Measurements from ENCODE around the gene SFTPA2. TPM values are rescaled to one million over a fixed set of nuclear protein-coding genes. Genes with fewer than 3 reads are reported as not detected.
"Not testable (repeated sequence)": the region's sequence is repeated elsewhere in the genome, so short reads cannot be mapped to it uniquely, and the experiment has no call there.

The SFTPA2 gene
- polyA plus RNA-seq, 3 donors, result not detected

DNA sequence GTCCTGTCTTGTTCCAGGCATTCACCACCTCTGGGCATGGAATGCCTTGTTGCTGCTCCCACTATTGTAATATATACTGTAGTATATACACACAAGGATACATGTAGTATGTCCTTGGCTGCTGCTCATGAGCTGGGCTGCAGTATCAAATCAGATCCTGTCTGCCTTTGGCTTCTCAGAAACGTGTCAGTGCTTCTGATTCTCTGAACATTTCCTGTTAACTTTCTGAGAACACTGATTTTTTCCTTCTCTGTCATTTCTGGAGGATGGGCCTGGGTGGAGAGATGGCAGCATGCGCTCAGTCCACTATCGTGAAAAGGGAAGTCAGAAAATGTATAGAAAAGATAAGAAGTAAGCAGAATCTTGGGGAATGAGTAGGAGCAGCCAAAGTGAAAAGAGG, 12.2 kb downstream of the SFTPA2 start:
- Histone ChIP-seq H4K20me1 (ENCODE audit: insufficient read depth, low read length) (no peaks in the 10 kb centered on the region), H3K9me3 (replicated peaks in 1 of 2; ENCODE audit: control insufficient read depth in 1 of 2, insufficient read depth in 1 of 2, low read length in 2 of 2) (no peaks in the 10 kb centered on the region), H3K36me3 (replicated peaks in 1 of 2; ENCODE audit: control insufficient read depth in 1 of 2, insufficient read depth in 2 of 2, low read length in 2 of 2) (no peaks in the 10 kb centered on the region), H3K4me3 (replicated peaks in 1 of 3; ENCODE audit: low read depth in 2 of 3, low read length in 3 of 3) (no peak overlapping the region), H3K4me1 (ENCODE audit: control insufficient read depth in 1 of 2, insufficient read depth in 2 of 2, low read length in 2 of 2) (peaks cover 2 to 3% of the 10 kb centered on the region in 2 donors), H3K9ac (ENCODE audit: insufficient read depth, low read length, poor library complexity, severe bottlenecking) (no peak overlapping the region), H3K79me2 (ENCODE audit: insufficient read depth, low read length) (no peaks in the 10 kb centered on the region), H2AFZ (ENCODE audit: insufficient read depth, low read depth, low read length, poor library complexity, severe bottlenecking) (no peak overlapping the region), H3K4me2 (replicated peaks; ENCODE audit: extremely low read depth, low read length, poor library complexity, severe bottlenecking) (no peak overlapping the region), H3K27me3 (ENCODE audit: control insufficient read depth in 2 of 2, insufficient read depth in 2 of 2, low read length in 2 of 2) (no peaks in the 10 kb centered on the region), H3K27ac (ENCODE audit: low read depth in 1 of 2, low read length in 2 of 2) (no peak overlapping the region)
- H3K27ac Mint-ChIP-seq, result no peak overlapping the region
- no peaks in the 10 kb centered on the region for H3K36me3 Mint-ChIP-seq
- TF ChIP-seq, protein P1, sequence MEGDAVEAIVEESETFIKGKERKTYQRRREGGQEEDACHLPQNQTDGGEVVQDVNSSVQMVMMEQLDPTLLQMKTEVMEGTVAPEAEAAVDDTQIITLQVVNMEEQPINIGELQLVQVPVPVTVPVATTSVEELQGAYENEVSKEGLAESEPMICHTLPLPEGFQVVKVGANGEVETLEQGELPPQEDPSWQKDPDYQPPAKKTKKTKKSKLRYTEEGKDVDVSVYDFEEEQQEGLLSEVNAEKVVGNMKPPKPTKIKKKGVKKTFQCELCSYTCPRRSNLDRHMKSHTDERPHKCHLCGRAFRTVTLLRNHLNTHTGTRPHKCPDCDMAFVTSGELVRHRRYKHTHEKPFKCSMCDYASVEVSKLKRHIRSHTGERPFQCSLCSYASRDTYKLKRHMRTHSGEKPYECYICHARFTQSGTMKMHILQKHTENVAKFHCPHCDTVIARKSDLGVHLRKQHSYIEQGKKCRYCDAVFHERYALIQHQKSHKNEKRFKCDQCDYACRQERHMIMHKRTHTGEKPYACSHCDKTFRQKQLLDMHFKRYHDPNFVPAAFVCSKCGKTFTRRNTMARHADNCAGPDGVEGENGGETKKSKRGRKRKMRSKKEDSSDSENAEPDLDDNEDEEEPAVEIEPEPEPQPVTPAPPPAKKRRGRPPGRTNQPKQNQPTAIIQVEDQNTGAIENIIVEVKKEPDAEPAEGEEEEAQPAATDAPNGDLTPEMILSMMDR (IDR thresholded peaks at IDR 0.05), result no peak
- peaks cover 4% of the 10 kb centered on the region for H3K4me1 Mint-ChIP-seq
- no peak for DNase-seq
- WGBS (ENCODE audit: insufficient coverage), result 0% methylated on average over 2 of the region's 3 CpGs
- no peak overlapping the region for H3K4me3 Mint-ChIP-seq
- peaks cover 0 to 6% (median 2%) of the 10 kb centered on the region in 3 donors for H3K27me3 Mint-ChIP-seq (ENCODE audit: low read depth in 3 of 3)
- peaks cover 0 to 2% (median 0%) of the 10 kb centered on the region in 7 donors for H3K9me3 Mint-ChIP-seq
- intact Hi-C loops (cut with micrococcal nuclease), result no loop called here

DNA sequence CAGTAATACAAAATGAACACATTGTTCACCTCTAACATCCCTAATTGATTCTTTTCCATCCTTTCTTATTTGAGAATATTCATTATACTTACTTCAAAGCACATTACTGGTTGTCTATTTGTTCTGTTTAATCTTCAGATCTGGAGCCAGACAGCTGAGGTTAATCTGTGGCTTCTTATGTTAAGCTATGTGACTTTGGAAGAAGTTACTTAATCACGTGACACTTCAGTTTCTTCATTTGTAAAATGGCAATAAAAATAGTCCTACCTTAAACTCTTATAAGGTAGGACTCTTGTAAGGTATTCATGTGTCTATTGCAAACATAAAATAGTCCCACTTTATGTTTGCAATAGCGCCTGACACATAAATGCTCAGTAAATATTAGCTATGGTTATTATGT, 13.1 kb downstream of the SFTPA2 start:
- H3K4me1 Mint-ChIP-seq, result peaks cover 13% of the 10 kb centered on the region
- H4K20me1 ChIP-seq (ENCODE audit: insufficient read depth, low read length); intact Hi-C loops (cut with micrococcal nuclease); H3K4me3 Mint-ChIP-seq; H3K27ac ChIP-seq (ENCODE audit: low read depth in 1 of 2, low read length in 2 of 2); H3K27me3 Mint-ChIP-seq (ENCODE audit: low read depth in 3 of 3); H3K79me2 ChIP-seq (ENCODE audit: insufficient read depth, low read length); H2AFZ ChIP-seq (ENCODE audit: insufficient read depth, low read depth, low read length, poor library complexity, severe bottlenecking); H3K9ac ChIP-seq (ENCODE audit: insufficient read depth, low read length, poor library complexity, severe bottlenecking); H3K27ac Mint-ChIP-seq; H3K9me3 Mint-ChIP-seq; DNase-seq; H3K36me3 ChIP-seq (replicated peaks in 1 of 2; ENCODE audit: control insufficient read depth in 1 of 2, insufficient read depth in 2 of 2, low read length in 2 of 2); H3K9me3 ChIP-seq (replicated peaks in 1 of 2; ENCODE audit: control insufficient read depth in 1 of 2, insufficient read depth in 1 of 2, low read length in 2 of 2); H3K4me2 ChIP-seq (replicated peaks; ENCODE audit: extremely low read depth, low read length, poor library complexity, severe bottlenecking); H3K27me3 ChIP-seq (ENCODE audit: control insufficient read depth in 2 of 2, insufficient read depth in 2 of 2, low read length in 2 of 2); H3K4me3 ChIP-seq (replicated peaks in 1 of 3; ENCODE audit: low read depth in 2 of 3, low read length in 3 of 3); H3K36me3 Mint-ChIP-seq: not testable (repeated sequence)
- WGBS (ENCODE audit: insufficient coverage), result no CpG with 5 or more reads among the region's 2 CpGs
- H3K4me1 ChIP-seq (ENCODE audit: control insufficient read depth in 1 of 2, insufficient read depth in 2 of 2, low read length in 2 of 2), result peaks cover 10 to 11% of the 10 kb centered on the region in 2 donors

DNA sequence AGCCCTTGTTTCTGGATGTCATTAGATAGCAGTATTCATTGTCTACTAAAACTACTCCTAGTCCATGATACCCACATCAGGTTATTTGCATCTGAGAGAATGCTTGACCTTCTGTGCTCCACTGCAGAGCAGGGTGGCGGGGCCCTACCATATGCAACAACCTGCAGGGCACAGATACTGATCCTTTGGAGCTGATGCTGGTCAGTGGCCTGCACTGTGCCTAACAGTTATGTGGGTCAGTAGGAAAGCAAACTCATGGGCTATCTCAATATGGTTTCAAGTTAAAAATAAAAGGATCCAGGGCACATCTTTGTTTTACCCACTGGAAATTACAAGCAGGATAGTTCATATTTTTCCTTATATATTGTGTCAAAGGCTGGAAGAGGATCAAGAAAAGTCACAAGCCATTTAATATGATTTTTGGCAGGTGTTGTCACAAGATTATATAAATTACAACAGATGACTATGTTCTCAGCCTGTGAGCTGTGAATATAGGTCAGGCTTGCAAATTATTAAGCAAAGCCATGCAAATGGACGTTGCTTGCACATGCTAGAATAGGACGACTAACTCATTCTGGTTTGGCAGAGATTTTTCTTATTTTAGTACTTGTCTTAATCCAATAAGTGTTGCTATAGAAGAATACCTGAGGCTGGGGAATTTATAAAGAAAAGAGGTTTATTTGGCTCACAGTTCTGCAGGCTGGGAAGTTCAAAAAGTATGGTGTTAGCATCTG, 15.1 kb downstream of the SFTPA2 start:
- intact Hi-C loops (cut with micrococcal nuclease); H3K9me3 ChIP-seq (replicated peaks in 1 of 2; ENCODE audit: control insufficient read depth in 1 of 2, insufficient read depth in 1 of 2, low read length in 2 of 2); H3K27me3 ChIP-seq (ENCODE audit: control insufficient read depth in 2 of 2, insufficient read depth in 2 of 2, low read length in 2 of 2); H3K27ac Mint-ChIP-seq; H3K9me3 Mint-ChIP-seq; H3K79me2 ChIP-seq (ENCODE audit: insufficient read depth, low read length); H3K27ac ChIP-seq (ENCODE audit: low read depth in 1 of 2, low read length in 2 of 2); H2AFZ ChIP-seq (ENCODE audit: insufficient read depth, low read depth, low read length, poor library complexity, severe bottlenecking); H4K20me1 ChIP-seq (ENCODE audit: insufficient read depth, low read length); H3K9ac ChIP-seq (ENCODE audit: insufficient read depth, low read length, poor library complexity, severe bottlenecking); DNase-seq; H3K36me3 ChIP-seq (replicated peaks in 1 of 2; ENCODE audit: control insufficient read depth in 1 of 2, insufficient read depth in 2 of 2, low read length in 2 of 2); H3K36me3 Mint-ChIP-seq; H3K4me3 ChIP-seq (replicated peaks in 1 of 3; ENCODE audit: low read depth in 2 of 3, low read length in 3 of 3); H3K27me3 Mint-ChIP-seq (ENCODE audit: low read depth in 3 of 3); H3K4me3 Mint-ChIP-seq; H3K4me2 ChIP-seq (replicated peaks; ENCODE audit: extremely low read depth, low read length, poor library complexity, severe bottlenecking): not testable (repeated sequence)
- no CpG with 5 or more reads among the region's 3 CpGs for WGBS (ENCODE audit: insufficient coverage)
- H3K4me1 Mint-ChIP-seq, result peaks cover 16% of the 10 kb centered on the region
- peaks cover 10 to 13% of the 10 kb centered on the region in 2 donors for H3K4me1 ChIP-seq (ENCODE audit: control insufficient read depth in 1 of 2, insufficient read depth in 2 of 2, low read length in 2 of 2)

DNA sequence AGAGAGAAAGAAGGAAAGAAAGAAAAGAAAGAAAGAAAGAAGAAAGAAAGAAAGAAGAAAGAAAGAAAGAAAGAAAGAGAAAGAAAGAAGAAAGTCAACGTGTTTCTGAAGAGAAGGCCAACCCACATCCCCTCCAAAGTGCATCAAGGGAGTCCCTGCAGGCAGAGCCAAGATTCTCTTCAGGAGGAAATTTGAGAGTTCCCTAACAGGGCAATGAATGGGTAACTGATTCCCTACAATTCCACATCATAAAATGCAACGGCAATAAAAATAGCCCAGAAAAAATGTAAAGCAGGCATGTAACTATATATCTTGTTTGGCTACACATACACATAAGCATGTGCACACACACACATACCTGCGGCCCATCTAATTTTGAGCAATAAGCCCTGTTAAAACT, 15.8 kb downstream of the SFTPA2 start:
- H2AFZ ChIP-seq (ENCODE audit: insufficient read depth, low read depth, low read length, poor library complexity, severe bottlenecking); H3K79me2 ChIP-seq (ENCODE audit: insufficient read depth, low read length); H3K27ac Mint-ChIP-seq; H3K36me3 ChIP-seq (replicated peaks in 1 of 2; ENCODE audit: control insufficient read depth in 1 of 2, insufficient read depth in 2 of 2, low read length in 2 of 2); H3K27ac ChIP-seq (ENCODE audit: low read depth in 1 of 2, low read length in 2 of 2); H3K4me3 ChIP-seq (replicated peaks in 1 of 3; ENCODE audit: low read depth in 2 of 3, low read length in 3 of 3); H3K27me3 Mint-ChIP-seq (ENCODE audit: low read depth in 3 of 3); H3K9ac ChIP-seq (ENCODE audit: insufficient read depth, low read length, poor library complexity, severe bottlenecking); H3K9me3 Mint-ChIP-seq; DNase-seq; H3K36me3 Mint-ChIP-seq; H3K27me3 ChIP-seq (ENCODE audit: control insufficient read depth in 2 of 2, insufficient read depth in 2 of 2, low read length in 2 of 2); H3K4me3 Mint-ChIP-seq; intact Hi-C loops (cut with micrococcal nuclease); H3K4me2 ChIP-seq (replicated peaks; ENCODE audit: extremely low read depth, low read length, poor library complexity, severe bottlenecking); H3K9me3 ChIP-seq (replicated peaks in 1 of 2; ENCODE audit: control insufficient read depth in 1 of 2, insufficient read depth in 1 of 2, low read length in 2 of 2); H4K20me1 ChIP-seq (ENCODE audit: insufficient read depth, low read length): not testable (repeated sequence)
- peaks cover 16% of the 10 kb centered on the region for H3K4me1 Mint-ChIP-seq
- WGBS (ENCODE audit: insufficient coverage), result no CpG with 5 or more reads among the region's 3 CpGs
- H3K4me1 ChIP-seq (ENCODE audit: control insufficient read depth in 1 of 2, insufficient read depth in 2 of 2, low read length in 2 of 2), result peaks cover 10 to 13% of the 10 kb centered on the region in 2 donors

Data from CD14-positive monocyte (primary cell).